ENCODE measurements around the gene BMPR2. TPM values are rescaled to one million over a fixed set of nuclear protein-coding genes. Genes with fewer than 3 reads are reported as not detected.

BMPR2 gene
- total RNA-seq, 4 donors from 2014 or later: 53.4 to 102 (median 79.5) TPM

- ATAC-seq (ENCODE audit: low FRiP score) (peak; percentile 78), DNase-seq (ENCODE audit: low spot score) (peak; percentile 35)
- peak in 2 of 3 donors; percentile 18 to 76 for TF ChIP-seq CTCF (IDR thresholded peaks at IDR 0.05)
Measured at GRCh38 chr2:202588647-202589581, 212.8 kb downstream of the BMPR2 start.

DNA sequence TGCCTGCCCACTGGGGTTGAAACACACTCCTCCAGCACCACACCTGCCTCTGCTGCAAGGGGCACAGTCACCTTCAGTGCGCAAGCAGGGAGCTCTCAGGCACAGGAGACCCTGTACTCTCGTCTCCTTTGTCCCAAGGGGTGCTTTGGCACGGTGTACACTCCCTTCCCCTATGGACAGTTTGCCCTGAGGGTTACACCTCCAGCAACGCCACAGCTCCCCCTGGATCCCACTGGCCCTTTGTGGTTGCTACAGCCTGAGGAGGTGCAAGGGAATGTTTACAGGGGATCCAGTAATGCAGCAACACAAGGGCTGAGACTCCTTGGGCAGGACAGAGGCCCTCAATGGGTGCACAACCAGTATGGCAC, 213.4 kb downstream of the BMPR2 start:
- ATAC-seq (ENCODE audit: low FRiP score): no peak
- DNase-seq (ENCODE audit: low spot score): no peak
- no peak for TF ChIP-seq CTCF (IDR thresholded peaks at IDR 0.05)

DNA sequence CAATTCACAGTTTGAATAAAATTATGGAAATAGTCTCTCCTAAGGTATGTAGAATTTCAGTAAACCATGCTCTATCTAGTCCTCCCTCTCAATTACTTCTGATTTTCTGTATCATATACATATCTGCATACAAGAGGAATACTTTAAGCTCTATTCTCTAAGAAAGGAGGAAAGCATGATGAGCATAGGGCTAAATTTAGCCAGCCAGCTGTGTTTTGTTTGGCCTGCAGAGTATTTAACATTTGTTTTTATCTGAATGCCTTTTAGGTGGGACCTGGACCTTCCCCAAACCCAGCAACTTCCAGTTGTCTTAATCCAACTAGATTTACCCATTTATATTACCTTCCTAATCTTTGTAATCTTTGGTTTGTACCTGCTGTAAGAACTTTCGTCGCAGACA, 216.4 kb downstream of the BMPR2 start:
- ATAC-seq (ENCODE audit: low FRiP score): no peak
- no peak for TF ChIP-seq CTCF (IDR thresholded peaks at IDR 0.05)
- no peak for DNase-seq (ENCODE audit: low spot score)

GRCh38 chr2:202599105-202599504, 223.0 kb downstream of the BMPR2 start:
- ATAC-seq (ENCODE audit: low FRiP score): no peak
- no peak for DNase-seq (ENCODE audit: low spot score)
- no peak for TF ChIP-seq CTCF (IDR thresholded peaks at IDR 0.05)

DNA sequence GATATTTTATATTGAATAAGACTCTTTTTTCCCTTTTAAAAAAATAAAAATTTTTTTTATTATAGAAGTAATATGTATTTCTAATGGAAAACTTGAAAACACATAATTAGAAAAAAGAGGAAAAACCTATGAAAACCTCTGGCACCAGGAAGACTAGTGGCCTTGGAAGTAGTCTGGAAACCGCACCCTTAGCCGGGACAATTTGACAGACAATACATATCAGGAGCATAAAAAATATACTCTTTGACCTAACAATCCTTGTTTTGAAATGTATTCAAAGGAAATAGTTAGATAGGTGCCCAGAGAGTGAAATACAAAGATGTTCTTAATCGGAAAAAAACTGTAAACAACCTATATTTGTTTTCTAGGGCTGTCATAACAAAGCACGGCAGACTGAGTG, 223.8 kb downstream of the BMPR2 start:
- ATAC-seq (ENCODE audit: low FRiP score) (no peak), DNase-seq (ENCODE audit: low spot score) (no peak)
- TF ChIP-seq CTCF (IDR thresholded peaks at IDR 0.05): no peak

- no peak for ATAC-seq (ENCODE audit: low FRiP score)
- DNase-seq (ENCODE audit: low spot score): no peak
- TF ChIP-seq CTCF (IDR thresholded peaks at IDR 0.05): no peak
Measured at GRCh38 chr2:202604699-202605098, 228.6 kb downstream of the BMPR2 start.

DNA sequence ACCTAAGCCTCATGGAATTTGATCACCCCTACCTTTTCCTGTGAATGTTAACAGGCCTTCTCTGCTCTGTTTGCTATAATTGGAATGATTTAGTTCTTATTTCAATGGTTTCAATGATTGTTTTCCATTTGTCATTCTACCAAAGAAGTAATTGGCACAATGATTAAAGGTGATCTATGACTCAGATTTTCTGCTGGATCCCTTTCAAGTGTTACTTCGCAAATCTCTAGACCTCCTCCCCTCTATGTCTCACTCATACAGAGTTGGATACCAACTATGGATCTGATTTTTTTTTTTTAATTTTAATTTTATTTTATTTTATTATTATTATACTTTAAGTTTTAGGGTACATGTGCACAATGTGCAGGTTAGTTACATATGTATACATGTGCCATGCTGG, 229.0 kb downstream of the BMPR2 start:
- TF ChIP-seq CTCF (IDR thresholded peaks at IDR 0.05): no peak
- ATAC-seq (ENCODE audit: low FRiP score) (no peak), DNase-seq (ENCODE audit: low spot score) (no peak)

All from omental fat pad (tissue), 4 donors.